HepG2 (cell line): Measurements from ENCODE around the gene AGER. TPM values are rescaled to one million over a fixed set of nuclear protein-coding genes. Genes with fewer than 3 reads are reported as not detected.

Experiments
- CBX5 ChIP-seq: sonication (generic); formaldehyde crosslinking; IDR thresholded peaks from 2 replicates; pipeline ENCODE4 v1.4.0; 2020; ENCODE audit warnings: missing genetic modification reagents, borderline replicate concordance
- CREB1 ChIP-seq, 2 experiments: fragments of 450-650 bp in 1 of 2; IDR thresholded peaks; 2 replicates each; pipeline ENCODE4 v1.6.1; 2016 to 2017; ENCODE audit warnings: control low read depth in 1 of 2, mild to moderate bottlenecking in 1 of 2, missing compliant biosample characterization in 1 of 2, missing genetic modification characterization in 1 of 2
- GZF1 ChIP-seq: sonication (generic); formaldehyde crosslinking; IDR thresholded peaks from 2 replicates; pipeline ENCODE4 v1.5.1; 2020; ENCODE audit warnings: mild to moderate bottlenecking, missing genetic modification reagents
- HNF4G ChIP-seq, 2 experiments: sonication (generic) in 1 of 2; formaldehyde crosslinking in 1 of 2; IDR thresholded peaks; 2 replicates each; pipeline versions ENCODE4 v1.4.0 to v1.6.1; 2011 to 2020; ENCODE audit warnings: borderline replicate concordance in 2 of 2, low read depth in 2 of 2, mild to moderate bottlenecking in 2 of 2, low read length in 1 of 2, missing genetic modification reagents in 1 of 2, moderate library complexity in 1 of 2
- ISX ChIP-seq: sonication (generic); formaldehyde crosslinking; conservative IDR thresholded peaks from 2 replicates; pipeline ENCODE4 v1.5.0; 2020; ENCODE audit warnings: missing genetic modification reagents
- KDM5A ChIP-seq: fragments of 200-600 bp; sonication (generic); IDR thresholded peaks from 2 replicates; pipeline ENCODE4 v1.7.0; 2018; ENCODE audit warnings: antibody characterized with exemption, mild to moderate bottlenecking, low read length, borderline replicate concordance
- MYNN ChIP-seq: sonication (generic); formaldehyde crosslinking; IDR thresholded peaks from 2 replicates; pipeline ENCODE4 v1.4.0; 2020; ENCODE audit warnings: mild to moderate bottlenecking, low read depth, missing genetic modification reagents
- TBX3 ChIP-seq: fragments of 450-650 bp; IDR thresholded peaks from 2 replicates; pipeline ENCODE4 v1.6.1; 2017; ENCODE audit warnings: antibody characterized with exemption, mild to moderate bottlenecking, inconsistent platforms, borderline replicate concordance
- ZBTB1 ChIP-seq: sonication (generic); formaldehyde crosslinking; IDR thresholded peaks from 2 replicates; pipeline ENCODE4 v1.4.0; 2020; ENCODE audit warnings: missing genetic modification reagents, borderline replicate concordance
- ZBTB3 ChIP-seq: sonication (generic); formaldehyde crosslinking; IDR thresholded peaks from 2 replicates; pipeline ENCODE4 v1.4.0; 2020; ENCODE audit warnings: low read depth, mild to moderate bottlenecking, moderate library complexity, missing genetic modification reagents, borderline replicate concordance
- ZFP36L1 ChIP-seq: sonication (generic); formaldehyde crosslinking; IDR thresholded peaks from 2 replicates; pipeline ENCODE4 v1.8.0; 2022; ENCODE audit warnings: mild to moderate bottlenecking, missing genetic modification reagents, moderate library complexity
- ZNF160 ChIP-seq: sonication (generic); formaldehyde crosslinking; IDR thresholded peaks from 2 replicates; pipeline ENCODE4 v1.8.0; 2022; ENCODE audit warnings: mild to moderate bottlenecking, inconsistent platforms, missing genetic modification reagents
- ZNF556 ChIP-seq: sonication (generic); formaldehyde crosslinking; IDR thresholded peaks from 2 replicates; pipeline ENCODE4 v1.4.0; 2020; ENCODE audit warnings: mild to moderate bottlenecking, missing genetic modification reagents, borderline replicate concordance
- ZNF598 ChIP-seq: sonication (generic); formaldehyde crosslinking; IDR thresholded peaks from 2 replicates; pipeline ENCODE4 v1.5.1; 2020; ENCODE audit warnings: mild to moderate bottlenecking, missing genetic modification reagents, borderline replicate concordance
- ZNF670 ChIP-seq: sonication (generic); formaldehyde crosslinking; IDR thresholded peaks from 2 replicates; pipeline ENCODE4 v1.8.0; 2022; ENCODE audit warnings: mild to moderate bottlenecking, missing genetic modification reagents, borderline replicate concordance
- ZSCAN21 ChIP-seq: sonication (generic); formaldehyde crosslinking; IDR thresholded peaks from 2 replicates; pipeline ENCODE4 v1.8.0; 2022; ENCODE audit warnings: mild to moderate bottlenecking, missing genetic modification reagents, moderate library complexity, borderline replicate concordance
- polyA plus RNA-seq, 8 experiments: library from polyadenylated mRNA; depleted of rRNA in 3 of 8; stranded (reverse) in 7 of 8; unstranded in 1 of 8; fragments of >200 nt; fragmentation: Illumina TruSeq in 4 of 8; extraction: Trizol in 4 of 8; gene quantifications; 2 replicates each; pipeline versions ENCODE4 v1.2.1 to v1.2.3, GENCODE V29; 2011 to 2016; ENCODE audit warnings: low read depth in 4 of 8, missing spikeins in 1 of 8, mixed read lengths in 1 of 8; ENCODE audit not compliant: insufficient read depth in 1 of 8
- total RNA-seq, 5 experiments: library from RNA; depleted of rRNA; stranded (reverse); fragments of >200 nt; fragmentation: Illumina TruSeq; extraction: Trizol; gene quantifications; 2 replicates each; pipeline ENCODE4 v1.2.3, GENCODE V29; 2016; ENCODE audit warnings: low read depth in 1 of 5
- TF ChIP-seq, protein P1 (sequence below): sonication (generic); formaldehyde crosslinking; IDR thresholded peaks from 2 replicates; pipeline ENCODE4 v1.5.0; 2020; ENCODE audit warnings: missing genetic modification reagents
- TF ChIP-seq, protein P2 (sequence below): sonication (generic); formaldehyde crosslinking; IDR thresholded peaks from 2 replicates; pipeline ENCODE4 v1.8.0; 2022; ENCODE audit warnings: missing genetic modification reagents, mild to moderate bottlenecking, moderate library complexity, borderline replicate concordance
- TF ChIP-seq, protein P3 (sequence below): sonication (generic); formaldehyde crosslinking; IDR thresholded peaks from 2 replicates; pipeline ENCODE4 v1.8.0; 2022; ENCODE audit warnings: mild to moderate bottlenecking, missing genetic modification reagents, moderate library complexity
- TF ChIP-seq, protein P4 (sequence below): sonication (generic); formaldehyde crosslinking; IDR thresholded peaks from 2 replicates; pipeline ENCODE4 v1.8.1; 2023; ENCODE audit warnings: missing genetic modification reagents, mild to moderate bottlenecking, borderline replicate concordance
- TF ChIP-seq, protein P5 (sequence below): IDR thresholded peaks from 2 replicates; pipeline ENCODE4 v1.6.1; 2016

The AGER gene
- total and polyA plus RNA-seq, 2 of the 13 experiments (the other 11 are each of a cell fraction or from before 2014, with no cell fraction given), result 1.9 to 5.1 TPM

DNA sequence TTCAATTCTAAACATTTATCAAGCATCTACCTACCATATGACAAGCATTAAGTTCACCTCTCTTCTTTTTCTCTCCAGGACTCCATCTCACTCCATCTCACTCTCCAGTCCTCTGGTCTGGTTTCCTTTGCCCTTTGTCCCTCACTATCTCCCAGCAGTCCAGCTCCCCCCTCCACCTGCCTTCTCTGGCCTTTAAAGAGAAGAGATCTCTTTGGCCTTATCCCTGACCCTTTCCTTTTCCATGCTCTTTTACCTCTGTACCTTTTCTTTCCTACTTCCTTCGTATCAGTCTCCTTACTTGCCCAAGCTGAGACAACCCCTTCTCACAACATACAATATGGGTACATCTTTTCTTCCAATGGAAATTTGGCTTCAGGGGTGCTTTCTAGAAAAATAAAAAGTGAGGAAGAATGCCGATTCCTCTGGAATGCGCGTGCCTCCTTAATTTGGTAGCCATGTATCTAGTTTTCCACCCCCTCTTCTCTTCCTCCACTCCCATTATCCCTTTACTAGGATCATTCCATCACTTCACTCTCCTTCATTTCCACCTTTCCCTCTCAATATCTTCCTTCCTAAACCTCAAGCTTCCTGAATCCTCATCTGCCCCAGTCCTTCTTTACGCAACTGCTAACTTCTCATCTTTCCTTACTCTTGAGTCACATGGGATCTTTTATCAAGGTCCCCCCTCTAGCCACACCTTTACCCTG is 7.4 kb downstream of the AGER start (continued):
- TF ChIP-seq, protein P1, sequence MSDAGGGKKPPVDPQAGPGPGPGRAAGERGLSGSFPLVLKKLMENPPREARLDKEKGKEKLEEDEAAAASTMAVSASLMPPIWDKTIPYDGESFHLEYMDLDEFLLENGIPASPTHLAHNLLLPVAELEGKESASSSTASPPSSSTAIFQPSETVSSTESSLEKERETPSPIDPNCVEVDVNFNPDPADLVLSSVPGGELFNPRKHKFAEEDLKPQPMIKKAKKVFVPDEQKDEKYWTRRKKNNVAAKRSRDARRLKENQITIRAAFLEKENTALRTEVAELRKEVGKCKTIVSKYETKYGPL (CRISPR knock-in tag), result no peak
- TF ChIP-seq ZNF598, result no peak
- TF ChIP-seq, protein P2, sequence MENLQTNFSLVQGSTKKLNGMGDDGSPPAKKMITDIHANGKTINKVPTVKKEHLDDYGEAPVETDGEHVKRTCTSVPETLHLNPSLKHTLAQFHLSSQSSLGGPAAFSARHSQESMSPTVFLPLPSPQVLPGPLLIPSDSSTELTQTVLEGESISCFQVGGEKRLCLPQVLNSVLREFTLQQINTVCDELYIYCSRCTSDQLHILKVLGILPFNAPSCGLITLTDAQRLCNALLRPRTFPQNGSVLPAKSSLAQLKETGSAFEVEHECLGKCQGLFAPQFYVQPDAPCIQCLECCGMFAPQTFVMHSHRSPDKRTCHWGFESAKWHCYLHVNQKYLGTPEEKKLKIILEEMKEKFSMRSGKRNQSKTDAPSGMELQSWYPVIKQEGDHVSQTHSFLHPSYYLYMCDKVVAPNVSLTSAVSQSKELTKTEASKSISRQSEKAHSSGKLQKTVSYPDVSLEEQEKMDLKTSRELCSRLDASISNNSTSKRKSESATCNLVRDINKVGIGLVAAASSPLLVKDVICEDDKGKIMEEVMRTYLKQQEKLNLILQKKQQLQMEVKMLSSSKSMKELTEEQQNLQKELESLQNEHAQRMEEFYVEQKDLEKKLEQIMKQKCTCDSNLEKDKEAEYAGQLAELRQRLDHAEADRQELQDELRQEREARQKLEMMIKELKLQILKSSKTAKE (CRISPR knock-in tag), result no peak
- TF ChIP-seq CBX5 (CRISPR knock-in tag), result no peak
- no peak for TF ChIP-seq HNF4G (IDR thresholded peaks at IDR 0.05; ENCODE audit: borderline replicate concordance, low read depth, low read length)
- no peak for TF ChIP-seq HNF4G (CRISPR knock-in tag; IDR thresholded peaks at IDR 0.05; ENCODE audit: borderline replicate concordance, low read depth)
- no peak for TF ChIP-seq ZFP36L1 (CRISPR knock-in tag)
- TF ChIP-seq ZSCAN21 (CRISPR knock-in tag), result no peak
- TF ChIP-seq, protein P3, sequence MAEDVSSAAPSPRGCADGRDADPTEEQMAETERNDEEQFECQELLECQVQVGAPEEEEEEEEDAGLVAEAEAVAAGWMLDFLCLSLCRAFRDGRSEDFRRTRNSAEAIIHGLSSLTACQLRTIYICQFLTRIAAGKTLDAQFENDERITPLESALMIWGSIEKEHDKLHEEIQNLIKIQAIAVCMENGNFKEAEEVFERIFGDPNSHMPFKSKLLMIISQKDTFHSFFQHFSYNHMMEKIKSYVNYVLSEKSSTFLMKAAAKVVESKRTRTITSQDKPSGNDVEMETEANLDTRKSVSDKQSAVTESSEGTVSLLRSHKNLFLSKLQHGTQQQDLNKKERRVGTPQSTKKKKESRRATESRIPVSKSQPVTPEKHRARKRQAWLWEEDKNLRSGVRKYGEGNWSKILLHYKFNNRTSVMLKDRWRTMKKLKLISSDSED (CRISPR knock-in tag), result no peak
- TF ChIP-seq, protein P4, sequence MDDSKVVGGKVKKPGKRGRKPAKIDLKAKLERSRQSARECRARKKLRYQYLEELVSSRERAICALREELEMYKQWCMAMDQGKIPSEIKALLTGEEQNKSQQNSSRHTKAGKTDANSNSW (CRISPR knock-in tag), result no peak
- TF ChIP-seq ZNF556 (CRISPR knock-in tag), result 0 out of 2 replicates have a peak, but pooled peaks have one; percentile 2
- no peak for TF ChIP-seq ZNF670 (CRISPR knock-in tag)
- no peak for TF ChIP-seq ISX (CRISPR knock-in tag)
- TF ChIP-seq TBX3, result no peak
- TF ChIP-seq KDM5A, result no peak
- no peak for TF ChIP-seq GZF1 (CRISPR knock-in tag)
- TF ChIP-seq, protein P5, sequence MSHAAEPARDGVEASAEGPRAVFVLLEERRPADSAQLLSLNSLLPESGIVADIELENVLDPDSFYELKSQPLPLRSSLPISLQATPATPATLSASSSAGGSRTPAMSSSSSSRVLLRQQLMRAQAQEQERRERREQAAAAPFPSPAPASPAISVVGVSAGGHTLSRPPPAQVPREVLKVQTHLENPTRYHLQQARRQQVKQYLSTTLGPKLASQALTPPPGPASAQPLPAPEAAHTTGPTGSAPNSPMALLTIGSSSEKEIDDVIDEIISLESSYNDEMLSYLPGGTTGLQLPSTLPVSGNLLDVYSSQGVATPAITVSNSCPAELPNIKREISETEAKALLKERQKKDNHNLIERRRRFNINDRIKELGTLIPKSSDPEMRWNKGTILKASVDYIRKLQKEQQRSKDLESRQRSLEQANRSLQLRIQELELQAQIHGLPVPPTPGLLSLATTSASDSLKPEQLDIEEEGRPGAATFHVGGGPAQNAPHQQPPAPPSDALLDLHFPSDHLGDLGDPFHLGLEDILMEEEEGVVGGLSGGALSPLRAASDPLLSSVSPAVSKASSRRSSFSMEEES (CRISPR knock-in tag), result peak; percentile 30; the same call in 1 of the 2 replicates
- TF ChIP-seq CREB1 (IDR thresholded peaks at IDR 0.05), result no peak
- no peak for TF ChIP-seq CREB1 (CRISPR knock-in tag; IDR thresholded peaks at IDR 0.05)
- no peak for TF ChIP-seq ZBTB1
- TF ChIP-seq MYNN (CRISPR knock-in tag), result no peak
- TF ChIP-seq ZBTB3 (CRISPR knock-in tag), result no peak
- TF ChIP-seq ZNF160 (CRISPR knock-in tag), result no peak
